ENCODE measurements around the gene RPTOR.
"Not testable (repeated sequence)": the region's sequence is repeated elsewhere in the genome, so short reads cannot be mapped to it uniquely, and the experiment has no call there.

RPTOR gene

DNA sequence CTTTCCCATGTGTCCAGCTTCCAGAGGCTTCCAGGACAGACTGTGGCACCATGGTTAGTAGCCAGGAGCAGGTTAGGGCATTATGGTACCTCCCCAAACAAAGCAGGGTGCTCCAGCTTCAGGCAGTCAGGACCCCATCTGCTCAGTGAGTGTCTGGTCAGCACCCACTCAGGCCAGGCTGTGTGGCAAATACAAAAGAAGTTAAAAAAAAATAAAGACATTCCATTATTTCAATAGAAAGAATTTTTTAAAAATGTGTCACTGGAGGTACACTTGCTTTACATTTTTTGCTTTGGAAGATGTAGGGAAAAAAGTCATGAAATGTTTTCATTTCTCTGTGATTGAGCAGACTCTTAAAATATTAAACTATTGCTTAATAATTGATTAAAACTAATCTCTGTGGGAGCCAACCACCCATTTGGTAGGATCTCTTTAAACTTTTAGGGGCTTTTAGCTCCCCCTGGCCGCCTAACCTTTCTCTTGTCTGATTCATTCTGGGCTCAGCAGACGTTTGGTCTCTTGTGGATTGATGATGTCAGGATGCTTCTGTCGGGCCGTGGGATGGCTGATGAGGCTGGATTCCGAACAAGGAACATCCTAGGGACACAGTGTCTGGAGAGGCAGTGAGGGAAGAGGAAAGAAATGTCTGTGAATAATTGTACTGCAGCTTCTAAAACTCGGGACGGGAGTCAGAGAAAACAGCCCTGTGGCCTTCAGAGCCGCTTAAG lies 39.8 kb upstream of the RPTOR start:
- H3K4me1 ChIP-seq (ENCODE audit: control insufficient read depth, insufficient read depth, low read length) = peaks cover 21% of the 10 kb centered on the region
- no peaks in the 10 kb centered on the region for H3K9me3 ChIP-seq (ENCODE audit: control insufficient read depth, low read length)
- H3K9ac ChIP-seq (ENCODE audit: low read length) = peak overlapping the region; percentile 16
- H3K36me3 ChIP-seq (ENCODE audit: control insufficient read depth, insufficient read depth, low read length, severe bottlenecking) = no peaks in the 10 kb centered on the region
- H3K27me3 ChIP-seq (replicated peaks; ENCODE audit: control insufficient read depth, insufficient read depth, low read length) = no peaks in the 10 kb centered on the region
- H3K4me3 ChIP-seq (ENCODE audit: low read length) = no peak overlapping the region
- peak; percentile 78 for DNase-seq (ENCODE audit: low read depth)

DNA sequence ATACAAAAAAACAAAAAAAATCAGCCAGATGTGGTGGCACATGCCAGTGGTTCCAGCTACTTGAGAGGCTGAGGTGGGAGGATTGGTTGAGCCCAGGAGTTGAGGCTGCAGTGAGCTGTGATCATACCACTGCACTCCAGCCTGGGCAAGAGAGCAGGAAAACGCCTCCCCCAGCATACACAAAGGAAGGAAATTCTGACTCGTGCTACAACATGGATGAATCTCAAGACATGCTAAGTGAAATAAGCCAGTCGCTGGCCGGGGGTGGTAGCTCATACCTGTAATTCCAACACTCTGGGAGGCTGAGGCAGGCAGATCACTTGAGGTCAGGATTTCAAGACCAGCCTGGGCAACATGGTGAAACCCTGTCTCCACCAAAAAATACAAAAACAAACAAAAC lies 37.5 kb upstream of the RPTOR start:
- not testable (repeated sequence) for H3K27me3 ChIP-seq (replicated peaks; ENCODE audit: control insufficient read depth, insufficient read depth, low read length); H3K36me3 ChIP-seq (ENCODE audit: control insufficient read depth, insufficient read depth, low read length, severe bottlenecking); H3K9ac ChIP-seq (ENCODE audit: low read length); H3K9me3 ChIP-seq (ENCODE audit: control insufficient read depth, low read length); H3K4me3 ChIP-seq (ENCODE audit: low read length); DNase-seq (ENCODE audit: low read depth)
- H3K4me1 ChIP-seq (ENCODE audit: control insufficient read depth, insufficient read depth, low read length) = peaks cover 13% of the 10 kb centered on the region

DNA sequence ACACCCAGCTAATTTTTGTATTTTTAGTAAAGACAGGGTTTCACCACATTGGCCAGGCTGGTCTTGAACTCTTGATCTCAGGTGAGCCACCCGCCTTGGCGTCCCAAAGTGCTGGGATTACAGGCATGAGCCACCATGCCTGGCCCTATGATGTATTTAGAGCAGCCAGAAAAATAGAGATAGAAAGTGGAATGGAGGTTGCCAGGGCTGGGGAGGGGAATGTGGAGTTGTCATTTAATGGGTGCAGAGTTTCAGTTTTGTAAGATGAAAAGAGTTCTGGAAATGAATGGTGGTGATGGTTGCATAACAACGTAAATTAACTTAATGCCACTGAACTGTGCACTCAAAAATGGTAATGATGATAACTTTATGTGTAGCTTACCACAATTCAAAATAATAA lies 36.7 kb upstream of the RPTOR start:
- no peaks in the 10 kb centered on the region for H3K9me3 ChIP-seq (ENCODE audit: control insufficient read depth, low read length)
- H3K27me3 ChIP-seq (replicated peaks; ENCODE audit: control insufficient read depth, insufficient read depth, low read length) = no peaks in the 10 kb centered on the region
- peaks cover 15% of the 10 kb centered on the region for H3K4me1 ChIP-seq (ENCODE audit: control insufficient read depth, insufficient read depth, low read length)
- no peak overlapping the region for H3K9ac ChIP-seq (ENCODE audit: low read length)
- no peak for DNase-seq (ENCODE audit: low read depth)
- H3K36me3 ChIP-seq (ENCODE audit: control insufficient read depth, insufficient read depth, low read length, severe bottlenecking) = no peaks in the 10 kb centered on the region
- no peak overlapping the region for H3K4me3 ChIP-seq (ENCODE audit: low read length)

DNA sequence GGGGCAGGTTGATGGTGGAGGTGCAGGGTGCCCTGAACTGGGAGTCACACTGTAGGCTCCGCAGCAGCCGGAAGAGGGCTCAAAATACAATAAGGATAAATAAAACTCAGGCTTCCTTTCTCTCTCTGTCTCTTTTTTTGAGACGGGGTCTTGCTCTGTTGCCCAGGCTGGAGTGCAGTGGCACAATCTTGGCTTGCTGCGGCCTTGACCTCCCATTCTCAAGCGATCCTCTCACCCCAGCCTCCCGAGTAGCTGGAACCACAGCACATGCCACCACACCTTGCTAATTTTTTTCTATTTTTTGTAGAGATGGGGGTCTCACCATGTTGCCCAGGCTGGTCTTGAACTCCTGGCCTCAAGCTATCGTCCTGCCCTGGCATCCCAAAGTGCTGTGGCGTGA lies 35.3 kb upstream of the RPTOR start:
- Histone ChIP-seq H3K27me3 (replicated peaks; ENCODE audit: control insufficient read depth, insufficient read depth, low read length) (no peaks in the 10 kb centered on the region), H3K9me3 (ENCODE audit: control insufficient read depth, low read length) (no peaks in the 10 kb centered on the region), H3K4me3 (ENCODE audit: low read length) (no peak overlapping the region), H3K4me1 (ENCODE audit: control insufficient read depth, insufficient read depth, low read length) (peaks cover 16% of the 10 kb centered on the region), H3K36me3 (ENCODE audit: control insufficient read depth, insufficient read depth, low read length, severe bottlenecking) (no peaks in the 10 kb centered on the region), H3K9ac (ENCODE audit: low read length) (no peak overlapping the region)
- no peak for DNase-seq (ENCODE audit: low read depth)

DNA sequence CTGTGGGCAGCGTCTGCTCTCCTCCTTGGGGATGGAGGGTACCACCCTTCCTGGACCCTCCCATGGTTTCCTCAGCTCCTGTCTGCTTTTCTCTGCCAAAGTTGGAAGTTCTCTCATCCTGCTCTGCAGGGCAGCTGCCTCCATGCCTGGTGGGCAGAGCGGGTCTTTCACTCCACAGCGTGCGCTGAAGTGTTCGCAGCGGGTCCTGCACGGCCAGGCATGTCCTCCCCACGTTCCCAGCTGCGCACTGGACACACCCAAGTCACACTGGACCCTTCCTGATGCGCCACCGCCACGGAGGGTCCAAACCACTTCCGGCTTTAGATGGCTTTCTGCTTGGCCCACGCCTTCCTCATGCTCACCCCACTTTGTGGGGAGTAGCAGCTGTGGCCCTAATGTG lies 34.5 kb upstream of the RPTOR start:
- H3K36me3 ChIP-seq (ENCODE audit: control insufficient read depth, insufficient read depth, low read length, severe bottlenecking) = no peaks in the 10 kb centered on the region
- peaks cover 8% of the 10 kb centered on the region for H3K4me1 ChIP-seq (ENCODE audit: control insufficient read depth, insufficient read depth, low read length)
- DNase-seq (ENCODE audit: low read depth) = no peak
- no peaks in the 10 kb centered on the region for H3K27me3 ChIP-seq (replicated peaks; ENCODE audit: control insufficient read depth, insufficient read depth, low read length)
- H3K4me3 ChIP-seq (ENCODE audit: low read length) = no peak overlapping the region
- no peak overlapping the region for H3K9ac ChIP-seq (ENCODE audit: low read length)
- H3K9me3 ChIP-seq (ENCODE audit: control insufficient read depth, low read length) = no peaks in the 10 kb centered on the region

DNA sequence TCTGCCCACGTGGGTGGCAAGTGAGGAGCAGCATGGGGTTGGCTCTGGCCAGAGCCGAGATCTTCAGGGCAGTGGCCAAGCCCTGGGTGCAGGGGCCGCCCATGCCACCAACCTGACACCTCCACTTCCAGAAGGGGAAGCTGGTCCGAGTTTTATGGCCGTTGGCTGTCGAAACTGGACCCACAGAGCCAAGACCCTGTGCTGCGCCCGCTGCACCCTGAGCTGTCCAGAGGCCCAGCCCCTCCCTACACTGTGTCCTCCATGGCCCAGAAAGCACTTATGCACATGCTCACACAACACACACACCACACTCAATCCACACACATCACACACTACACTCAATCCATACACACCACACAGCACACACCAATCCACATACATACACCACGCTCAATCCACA lies 33.9 kb upstream of the RPTOR start:
- Histone ChIP-seq H3K9ac (ENCODE audit: low read length) (no peak overlapping the region), H3K36me3 (ENCODE audit: control insufficient read depth, insufficient read depth, low read length, severe bottlenecking) (no peaks in the 10 kb centered on the region), H3K4me1 (ENCODE audit: control insufficient read depth, insufficient read depth, low read length) (peaks cover 4% of the 10 kb centered on the region), H3K4me3 (ENCODE audit: low read length) (no peak overlapping the region), H3K9me3 (ENCODE audit: control insufficient read depth, low read length) (no peaks in the 10 kb centered on the region), H3K27me3 (replicated peaks; ENCODE audit: control insufficient read depth, insufficient read depth, low read length) (no peaks in the 10 kb centered on the region)
- DNase-seq (ENCODE audit: low read depth) = no peak

DNA sequence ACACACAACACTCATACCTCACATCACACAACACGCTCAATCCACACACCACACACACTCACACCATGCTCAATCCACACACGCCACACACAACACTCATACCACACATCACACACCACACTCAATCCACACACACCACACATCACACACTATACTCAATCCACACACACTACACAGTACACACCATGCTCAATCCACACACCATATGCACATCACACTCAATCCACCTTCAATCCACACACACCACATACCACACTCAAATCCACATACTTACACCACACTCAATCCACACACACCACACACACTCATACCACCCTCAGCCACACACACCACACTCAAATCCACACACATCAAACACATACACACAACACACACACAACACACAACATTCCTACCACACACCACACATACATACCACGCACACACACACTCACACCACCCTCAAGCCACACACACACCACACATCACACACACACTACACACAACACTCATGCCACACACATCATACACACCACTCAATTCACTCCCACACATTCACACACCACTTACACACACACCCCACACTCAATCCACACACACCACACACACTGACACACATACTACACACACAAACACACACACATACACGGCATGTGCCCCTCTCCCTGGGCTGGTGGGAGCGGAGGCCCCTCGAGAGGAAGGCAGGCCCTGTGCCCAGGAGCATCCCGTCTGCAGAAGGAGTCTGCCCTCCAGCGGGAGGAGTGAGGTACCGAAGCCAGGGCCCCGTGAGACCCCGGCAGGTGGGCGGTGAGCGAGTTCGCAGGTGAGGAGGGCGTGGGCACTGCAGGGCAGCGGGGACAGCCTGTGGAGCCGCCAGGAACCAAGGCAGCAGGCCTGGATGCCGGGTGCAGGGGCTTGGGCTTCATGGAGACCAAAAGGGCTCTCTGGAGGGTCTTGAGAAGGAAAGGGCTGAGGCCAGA lies 33.1 kb upstream of the RPTOR start:
- Histone ChIP-seq H3K4me3 (ENCODE audit: low read length) (no peak overlapping the region), H3K4me1 (ENCODE audit: control insufficient read depth, insufficient read depth, low read length) (peaks cover 2% of the 10 kb centered on the region), H3K9me3 (ENCODE audit: control insufficient read depth, low read length) (no peaks in the 10 kb centered on the region), H3K9ac (ENCODE audit: low read length) (no peak overlapping the region), H3K36me3 (ENCODE audit: control insufficient read depth, insufficient read depth, low read length, severe bottlenecking) (no peaks in the 10 kb centered on the region), H3K27me3 (replicated peaks; ENCODE audit: control insufficient read depth, insufficient read depth, low read length) (no peaks in the 10 kb centered on the region)
- DNase-seq (ENCODE audit: low read depth) = no peak

- DNase-seq (ENCODE audit: low read depth) = peak; percentile 38
- Histone ChIP-seq H3K27me3 (replicated peaks; ENCODE audit: control insufficient read depth, insufficient read depth, low read length) (no peaks in the 10 kb centered on the region), H3K4me1 (ENCODE audit: control insufficient read depth, insufficient read depth, low read length) (peaks cover 2% of the 10 kb centered on the region), H3K9ac (ENCODE audit: low read length) (no peak overlapping the region), H3K9me3 (ENCODE audit: control insufficient read depth, low read length) (no peaks in the 10 kb centered on the region), H3K36me3 (ENCODE audit: control insufficient read depth, insufficient read depth, low read length, severe bottlenecking) (no peaks in the 10 kb centered on the region), H3K4me3 (ENCODE audit: low read length) (no peak overlapping the region)
Observed at GRCh38 chr17:80512233-80512632, 32.4 kb upstream of the RPTOR start.

- Histone ChIP-seq H3K4me3 (ENCODE audit: low read length) (no peak overlapping the region), H3K27me3 (replicated peaks; ENCODE audit: control insufficient read depth, insufficient read depth, low read length) (no peaks in the 10 kb centered on the region), H3K36me3 (ENCODE audit: control insufficient read depth, insufficient read depth, low read length, severe bottlenecking) (no peaks in the 10 kb centered on the region), H3K4me1 (ENCODE audit: control insufficient read depth, insufficient read depth, low read length) (peaks cover 2% of the 10 kb centered on the region), H3K9me3 (ENCODE audit: control insufficient read depth, low read length) (no peaks in the 10 kb centered on the region), H3K9ac (ENCODE audit: low read length) (no peak overlapping the region)
- no peak for DNase-seq (ENCODE audit: low read depth)
Observed at GRCh38 chr17:80513201-80513600, 31.4 kb upstream of the RPTOR start.

GRCh38 chr17:80513892-80514291 lies 30.7 kb upstream of the RPTOR start:
- Histone ChIP-seq H3K36me3 (ENCODE audit: control insufficient read depth, insufficient read depth, low read length, severe bottlenecking) (no peaks in the 10 kb centered on the region), H3K9ac (ENCODE audit: low read length) (no peak overlapping the region), H3K4me3 (ENCODE audit: low read length) (no peak overlapping the region), H3K4me1 (ENCODE audit: control insufficient read depth, insufficient read depth, low read length) (peaks cover 2% of the 10 kb centered on the region), H3K9me3 (ENCODE audit: control insufficient read depth, low read length) (no peaks in the 10 kb centered on the region), H3K27me3 (replicated peaks; ENCODE audit: control insufficient read depth, insufficient read depth, low read length) (no peaks in the 10 kb centered on the region)
- peak; percentile 79 for DNase-seq (ENCODE audit: low read depth)

- Histone ChIP-seq H3K9ac (ENCODE audit: low read length) (no peak overlapping the region), H3K4me3 (ENCODE audit: low read length) (no peak overlapping the region), H3K36me3 (ENCODE audit: control insufficient read depth, insufficient read depth, low read length, severe bottlenecking) (no peaks in the 10 kb centered on the region), H3K9me3 (ENCODE audit: control insufficient read depth, low read length) (no peaks in the 10 kb centered on the region), H3K27me3 (replicated peaks; ENCODE audit: control insufficient read depth, insufficient read depth, low read length) (no peaks in the 10 kb centered on the region), H3K4me1 (ENCODE audit: control insufficient read depth, insufficient read depth, low read length) (peaks cover 8% of the 10 kb centered on the region)
- DNase-seq (ENCODE audit: low read depth) = no peak
Observed at GRCh38 chr17:80516171-80516932, 28.3 kb upstream of the RPTOR start.

All from adipocyte (in vitro differentiated cells).